OCI-M2 (cell line): ENCODE results near the gene LELP1.
"Not testable (repeated sequence)": the region's sequence is repeated elsewhere in the genome, so short reads cannot be mapped to it uniquely, and the experiment has no call there.

ENCODE experiments used
- DNase-seq: peaks from one replicate; lab custom pipeline; 2025; ENCODE audit not compliant: unreplicated experiment; lab: John Stamatoyannopoulos, UW

Gene LELP1

DNA sequence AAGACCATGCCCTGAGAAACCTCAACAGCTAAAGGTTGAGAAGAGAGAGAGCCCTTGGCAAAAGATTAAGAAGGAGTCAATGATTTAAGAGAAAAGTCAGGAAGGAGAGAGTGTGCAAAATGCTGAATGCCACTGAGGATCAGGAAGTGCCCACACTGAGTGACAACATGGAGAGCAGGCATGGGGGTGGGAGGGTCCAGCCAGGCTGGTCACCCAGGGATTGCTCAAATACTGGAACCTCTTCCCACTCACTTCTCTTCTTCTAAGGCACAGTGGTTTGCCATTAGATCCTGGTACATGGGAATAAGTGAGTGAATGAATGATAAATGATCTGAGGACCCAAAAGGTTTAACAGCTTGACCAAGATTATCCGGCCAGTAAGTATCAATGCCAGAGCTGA is 25.3 kb downstream of the LELP1 start:
- DNase-seq, result no peak

DNA sequence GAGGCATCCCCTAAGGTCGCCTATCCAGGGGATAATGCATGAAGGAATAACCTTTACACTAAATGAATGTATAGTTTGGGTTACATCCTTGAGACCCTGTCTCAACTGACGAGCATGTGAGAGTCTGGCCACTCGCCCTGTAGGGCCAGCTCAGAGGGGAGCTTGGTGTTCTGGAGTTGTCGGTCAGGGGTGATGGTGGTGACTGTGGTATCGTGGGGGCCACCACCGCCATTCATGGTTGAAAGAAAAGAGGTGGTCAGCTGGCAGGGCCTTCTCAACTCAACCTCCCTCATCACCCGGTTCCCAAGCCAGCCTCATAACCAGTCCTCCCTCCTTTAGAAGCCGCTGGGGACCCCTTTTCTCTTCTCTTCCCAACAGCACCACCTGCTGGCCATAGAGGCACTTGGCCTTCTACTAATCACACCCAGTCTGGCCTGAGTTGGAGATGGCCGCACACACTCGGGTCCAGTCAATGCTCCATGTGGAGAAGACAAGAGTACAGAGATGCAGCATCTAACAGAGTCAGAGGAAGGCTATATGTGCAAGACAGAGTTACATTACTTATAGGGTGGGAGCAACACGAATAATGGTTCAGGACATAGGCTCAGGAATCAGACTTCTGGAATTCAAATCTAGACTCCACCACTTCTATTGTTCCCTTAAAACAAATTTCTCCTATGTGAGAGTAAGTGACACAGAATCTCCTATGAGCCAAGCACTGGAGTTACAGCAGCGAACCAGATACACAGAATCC is 26.0 kb downstream of the LELP1 start:
- not testable (repeated sequence) for DNase-seq

DNA sequence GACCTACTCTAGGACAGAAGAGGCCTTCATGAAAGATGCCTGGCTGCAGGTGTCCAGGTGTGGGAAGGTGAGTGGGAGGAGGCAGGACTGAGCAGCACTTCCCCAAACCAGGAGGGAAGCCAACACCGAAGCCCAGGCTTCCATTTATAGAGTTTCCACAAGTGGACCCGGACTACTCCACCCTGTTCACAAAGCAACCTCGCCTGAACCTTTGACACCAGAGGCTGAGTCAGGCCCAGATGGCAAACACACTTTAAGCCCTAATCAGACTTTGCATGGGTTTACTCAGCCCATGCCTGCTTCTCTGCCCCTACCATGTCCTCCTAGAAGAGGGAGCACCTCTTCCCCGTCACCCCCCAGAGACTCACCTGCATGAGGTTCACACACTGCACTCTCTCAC is 28.1 kb downstream of the LELP1 start:
- DNase-seq, result no peak

DNA sequence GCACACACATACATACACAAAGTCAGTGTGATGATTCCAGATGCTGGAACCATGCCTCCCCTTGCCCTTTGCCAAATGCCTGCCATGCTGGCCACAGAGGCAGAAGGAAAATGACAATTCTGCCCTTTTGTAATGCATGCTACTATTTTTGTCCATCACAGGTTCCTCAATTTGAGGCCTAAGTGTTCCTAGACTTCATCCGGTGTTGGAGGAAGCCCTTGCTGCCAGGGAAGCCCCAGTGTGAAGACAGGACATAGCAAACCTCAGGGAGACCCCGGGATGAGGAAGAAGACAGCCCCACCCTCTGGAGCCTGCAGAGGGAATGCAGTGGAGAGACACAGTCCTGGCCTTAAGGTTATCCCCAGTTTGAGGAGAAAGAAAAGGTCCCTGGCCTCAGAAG is 28.6 kb downstream of the LELP1 start:
- DNase-seq, result no peak

DNA sequence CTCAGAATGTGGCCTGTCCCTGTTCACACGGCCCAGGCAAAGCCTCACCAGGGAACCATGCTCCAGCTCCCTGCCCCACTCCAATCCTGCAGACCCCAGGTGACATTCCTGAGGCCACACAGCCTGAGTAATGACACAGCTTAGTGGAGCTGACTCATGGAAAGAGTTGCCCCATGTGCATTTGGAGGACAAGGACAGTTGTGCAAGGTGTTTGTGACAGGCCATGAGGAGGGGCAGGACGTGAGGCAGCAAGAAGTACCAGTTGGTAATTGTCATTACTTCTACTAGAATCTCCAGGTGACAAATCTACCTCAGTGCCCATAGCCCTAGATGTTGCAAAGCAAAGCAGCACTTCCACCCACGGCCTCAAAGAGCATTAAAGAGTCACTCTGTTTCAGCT is 29.3 kb downstream of the LELP1 start:
- no peak for DNase-seq

DNA sequence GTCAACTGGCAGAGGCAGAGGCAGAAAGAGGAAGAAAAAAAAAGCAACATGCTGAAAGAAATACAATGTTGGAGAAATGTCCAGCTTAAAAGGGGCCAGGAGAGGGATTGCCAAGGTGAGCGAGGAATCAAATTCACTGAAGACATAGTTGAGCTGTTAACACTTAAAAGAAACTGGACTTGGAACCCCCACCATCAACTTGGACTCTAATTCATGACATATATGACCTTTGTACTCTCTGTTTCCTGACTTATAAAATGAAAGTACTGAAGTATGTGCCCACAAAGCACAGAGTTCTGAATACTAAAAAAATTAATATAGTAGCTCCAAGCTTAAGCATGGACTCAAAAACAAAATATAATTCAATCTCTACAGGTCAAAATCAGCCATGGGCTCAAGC is 30.2 kb downstream of the LELP1 start:
- DNase-seq, result no peak

DNA sequence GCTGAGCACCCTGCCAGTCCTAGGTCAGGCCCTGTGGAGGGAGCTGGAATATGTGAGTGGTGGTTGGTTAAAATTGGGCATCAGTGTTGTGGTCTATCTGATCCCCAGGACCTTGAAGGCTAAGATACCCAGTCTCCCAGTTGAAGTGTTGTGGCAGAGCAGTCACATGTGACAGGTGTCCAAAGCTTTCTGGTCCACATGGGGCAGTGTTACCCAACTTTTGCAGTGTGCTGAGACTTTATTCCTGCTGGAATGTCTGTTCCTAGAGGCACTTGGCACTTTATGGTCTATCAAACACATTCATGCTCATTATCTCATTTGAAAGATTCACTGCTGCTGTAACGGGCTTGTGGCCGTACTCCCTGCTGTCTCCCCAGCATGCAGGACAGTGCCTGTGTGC is 35.3 kb downstream of the LELP1 start:
- DNase-seq, result no peak

DNA sequence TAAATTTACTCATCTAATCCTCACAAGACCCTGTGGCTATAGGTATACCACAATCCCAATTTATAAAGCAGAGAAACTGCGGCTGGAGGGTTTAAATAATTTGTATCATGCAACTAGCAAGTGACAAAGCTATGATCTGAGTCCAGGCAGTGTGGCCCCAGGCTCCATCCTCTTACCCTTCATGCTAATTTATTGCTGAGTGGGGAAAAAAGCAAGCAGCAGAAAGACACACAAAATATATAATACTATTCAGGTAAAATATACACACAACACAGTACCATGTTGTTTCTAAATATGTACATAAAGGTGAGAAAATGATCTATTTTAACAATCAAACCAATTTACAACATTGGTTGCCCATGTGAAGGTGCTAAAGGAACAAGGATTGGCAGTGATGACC is 38.9 kb downstream of the LELP1 start:
- DNase-seq, result no peak

DNA sequence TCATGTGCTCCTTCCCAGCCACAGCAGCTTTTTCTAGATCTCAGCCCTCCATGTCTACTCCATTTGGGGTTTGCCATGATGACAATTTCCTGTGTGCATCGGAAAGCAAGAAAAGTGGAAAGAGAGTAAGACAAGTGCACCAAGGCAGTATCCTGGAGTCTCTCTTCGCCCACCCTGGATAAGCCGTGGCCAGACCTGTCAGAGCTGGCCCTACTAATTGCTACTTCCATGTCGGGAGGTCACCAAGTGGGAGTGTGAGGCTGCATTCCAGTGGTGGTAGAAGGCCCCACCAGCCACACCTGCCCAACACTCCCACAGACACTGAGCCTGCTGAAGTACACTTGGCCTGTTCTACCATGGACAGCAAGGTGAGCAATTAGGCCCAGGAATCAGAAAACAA is 42.2 kb downstream of the LELP1 start:
- DNase-seq, result no peak

DNA sequence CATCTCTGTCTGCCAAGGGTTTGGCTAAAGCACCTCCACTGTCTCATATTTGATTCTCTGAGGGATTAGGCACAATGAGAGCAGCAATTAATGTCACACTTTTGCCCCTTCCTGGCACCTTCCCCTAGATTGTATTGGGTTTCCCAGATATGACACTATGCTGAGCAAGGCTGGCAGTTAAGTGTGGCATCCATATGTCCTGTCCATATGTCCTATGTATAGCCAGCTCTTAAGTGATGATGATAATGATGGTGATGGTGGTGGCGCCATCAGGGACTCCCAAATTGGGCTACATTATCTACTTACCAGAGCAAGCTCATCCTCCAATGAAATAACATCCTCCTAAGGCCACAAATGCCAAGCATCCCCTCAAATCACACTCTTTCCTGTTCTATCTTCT is 42.8 kb downstream of the LELP1 start:
- DNase-seq, result no peak

DNA sequence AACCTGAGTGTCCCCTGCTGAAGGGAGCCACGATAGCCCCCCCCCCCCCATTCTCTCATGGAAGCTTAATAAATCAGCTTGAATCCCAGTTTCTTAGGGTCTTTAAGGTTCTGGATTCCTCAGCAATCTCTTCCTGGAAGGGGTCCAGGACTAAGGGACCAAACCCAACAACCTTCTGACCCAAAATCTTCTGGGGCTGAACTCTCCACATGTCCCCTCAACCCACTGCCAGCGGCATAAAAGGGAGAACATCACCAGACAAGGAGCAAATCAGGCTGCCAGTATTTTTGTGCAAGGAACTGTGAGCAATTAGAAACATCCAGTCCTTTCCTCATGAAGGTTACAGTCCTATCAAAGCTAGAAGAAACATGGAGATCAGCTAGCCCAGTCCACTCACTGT is 43.6 kb downstream of the LELP1 start:
- DNase-seq, result no peak

DNA sequence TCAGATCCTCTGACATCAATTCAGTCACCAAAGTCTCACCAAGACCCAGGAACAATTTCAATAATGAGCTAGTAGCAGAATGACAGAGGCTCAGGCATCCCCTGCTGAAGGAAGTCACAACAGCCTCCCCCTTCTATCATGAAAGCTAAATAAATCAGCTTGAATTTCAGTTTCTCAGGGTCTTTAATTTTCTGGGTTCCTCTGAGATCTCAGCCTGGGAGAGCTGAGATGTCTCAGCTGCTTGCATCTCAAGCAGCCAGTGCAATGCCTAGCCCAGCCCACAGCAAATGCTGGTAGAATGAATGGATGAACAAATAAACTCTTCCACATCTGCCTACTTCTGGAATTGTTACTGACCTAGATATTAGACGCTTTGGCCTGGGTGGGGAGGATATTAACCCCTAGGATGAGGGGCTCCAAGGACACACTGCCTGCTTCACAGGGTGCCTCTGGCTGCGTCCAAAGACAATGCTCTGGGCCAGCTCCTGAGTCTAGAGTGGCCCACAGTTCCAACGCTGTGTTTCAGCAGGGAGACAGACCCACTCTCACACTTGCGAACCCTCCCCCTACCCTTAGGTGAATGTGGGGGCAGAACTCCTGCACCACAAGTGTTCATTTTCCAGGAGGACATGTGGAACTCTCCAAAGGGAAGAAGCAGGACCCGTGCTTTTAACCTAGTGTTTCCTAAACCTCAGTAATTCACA is 45.1 kb downstream of the LELP1 start:
- no peak for DNase-seq

DNA sequence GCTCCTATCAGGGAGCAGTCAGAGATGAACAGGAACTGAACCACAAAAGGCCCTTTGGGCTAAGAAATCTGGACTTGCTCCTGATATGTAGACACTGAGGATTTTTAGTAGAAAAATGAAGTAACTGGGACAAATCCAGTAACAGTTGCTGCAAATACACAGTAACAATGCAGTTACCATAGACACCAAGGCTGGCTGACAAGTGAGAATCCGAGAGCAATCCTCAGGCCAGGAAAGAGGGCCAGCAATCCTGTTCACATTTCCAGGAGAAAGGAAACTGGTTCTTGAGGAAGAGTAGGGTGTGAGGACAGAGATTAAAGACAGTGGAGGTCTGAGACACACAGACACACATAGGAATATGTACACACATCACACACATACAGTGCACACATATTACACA is 46.9 kb downstream of the LELP1 start:
- no peak for DNase-seq

DNA sequence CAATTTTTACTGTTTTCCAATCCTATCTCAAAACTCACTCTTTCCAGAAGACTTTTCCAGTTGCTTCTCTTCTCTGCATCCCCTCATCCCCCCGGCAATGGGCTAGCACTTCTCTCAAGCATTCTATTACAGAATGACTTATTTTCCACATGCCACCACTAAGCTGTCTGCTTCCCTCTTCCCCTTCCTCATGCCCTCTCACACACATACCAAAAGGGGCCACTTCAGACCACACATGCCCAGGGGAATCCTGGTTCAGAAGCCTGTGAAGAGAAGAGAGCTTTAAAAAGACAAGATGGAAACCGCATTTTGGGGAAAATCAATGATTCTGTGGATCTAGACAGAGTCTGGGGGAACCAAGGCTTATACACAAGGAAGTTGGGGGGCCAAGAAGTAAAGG is 47.9 kb downstream of the LELP1 start:
- no peak for DNase-seq

DNA sequence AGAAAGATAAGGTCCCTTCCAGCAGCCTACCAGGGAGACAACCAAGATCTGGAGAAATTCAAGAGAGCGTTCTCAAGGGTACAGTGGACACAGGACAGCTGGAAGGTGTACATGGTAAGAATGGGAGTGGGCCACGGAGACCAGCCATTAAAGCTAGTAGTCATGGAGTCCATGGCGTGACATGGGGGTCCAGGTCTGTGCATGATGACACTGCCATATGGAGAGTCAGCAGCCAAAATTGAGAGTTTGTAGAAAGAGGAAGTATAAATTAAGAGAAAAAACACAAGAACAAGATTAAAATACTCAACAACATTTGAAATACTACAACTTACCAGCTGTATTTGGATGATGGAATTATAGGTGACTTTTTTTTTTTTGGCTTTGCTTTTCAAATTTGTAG is 48.3 kb downstream of the LELP1 start:
- no peak for DNase-seq

DNA sequence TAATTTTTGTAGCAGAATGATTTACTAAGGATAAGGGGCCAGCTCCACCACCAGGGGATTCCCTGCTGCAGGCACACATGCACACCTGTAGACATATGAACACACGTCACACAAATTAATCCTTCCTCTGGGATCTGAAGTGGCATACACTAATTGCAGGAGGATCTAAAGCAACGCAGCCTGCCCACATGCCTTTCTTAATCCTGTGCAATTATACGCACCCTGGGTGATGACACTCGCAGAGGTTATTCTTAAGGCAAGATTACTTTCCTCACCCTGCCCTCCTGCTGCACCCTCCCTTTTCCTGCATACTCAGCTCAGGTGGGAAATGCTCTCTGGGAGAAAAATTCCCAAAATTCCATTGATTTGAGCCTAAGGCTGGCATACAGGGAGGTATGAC is 48.8 kb downstream of the LELP1 start:
- DNase-seq, result no peak

DNA sequence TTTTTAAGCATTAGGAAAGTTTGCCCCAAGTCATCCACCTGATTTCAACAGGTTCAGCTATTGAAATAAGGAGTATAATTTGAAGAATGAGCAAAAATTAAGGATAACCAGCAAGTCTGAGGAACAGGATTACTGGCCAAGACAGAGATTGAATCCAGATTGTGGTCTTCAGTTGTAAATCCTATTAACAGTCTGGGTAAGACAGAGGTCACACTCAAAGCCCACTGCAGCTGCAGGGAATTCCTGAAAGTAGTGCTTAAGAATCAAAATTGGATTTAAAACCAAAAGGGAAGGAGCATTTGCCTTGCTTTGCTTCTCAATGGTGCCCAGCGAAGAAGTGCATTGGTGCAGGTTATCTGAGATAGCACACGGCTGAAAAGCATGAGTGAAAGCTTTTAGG is 49.8 kb downstream of the LELP1 start:
- no peak for DNase-seq

DNA sequence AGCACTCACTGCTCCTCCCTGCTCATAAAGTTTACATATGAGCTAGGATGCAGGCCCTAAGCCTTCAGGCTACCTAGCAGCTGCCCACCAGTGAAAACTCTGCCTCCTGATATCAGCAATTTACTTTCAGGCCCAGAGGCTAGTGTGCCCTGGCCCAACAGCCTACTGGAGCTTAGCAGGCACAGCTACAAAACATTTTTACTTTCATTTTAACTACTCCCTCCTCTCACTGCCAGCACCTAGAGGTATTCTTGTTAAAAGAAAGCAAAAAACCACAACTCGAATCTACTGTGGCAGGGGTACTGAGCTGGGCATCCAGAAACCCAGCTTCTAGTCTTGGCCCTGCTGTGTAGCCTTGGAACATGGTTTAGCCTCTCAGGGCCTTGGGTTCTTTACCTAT is 50.5 kb downstream of the LELP1 start:
- DNase-seq, result no peak
